GM12865 (cell line): Measurements from ENCODE around the gene ADTRP.

Experiments
- DNase-seq: peaks from one replicate; pipeline ENCODE4 v3.0.0; 2010; ENCODE audit warnings: low read depth
- H3K4me3 ChIP-seq: 2 replicates; pipeline ENCODE4 v1.5.1; 2011; ENCODE audit warnings: mild to moderate bottlenecking, low read depth, low read length, control low read depth
- TF ChIP-seq, protein P1 (sequence below): IDR thresholded peaks from 2 replicates; pipeline ENCODE4 v1.5.1; 2011; ENCODE audit warnings: low read length, control low read depth, low read depth, inconsistent platforms; ENCODE audit not compliant: insufficient read depth; ENCODE audit errors: missing control alignments

ADTRP gene

DNA sequence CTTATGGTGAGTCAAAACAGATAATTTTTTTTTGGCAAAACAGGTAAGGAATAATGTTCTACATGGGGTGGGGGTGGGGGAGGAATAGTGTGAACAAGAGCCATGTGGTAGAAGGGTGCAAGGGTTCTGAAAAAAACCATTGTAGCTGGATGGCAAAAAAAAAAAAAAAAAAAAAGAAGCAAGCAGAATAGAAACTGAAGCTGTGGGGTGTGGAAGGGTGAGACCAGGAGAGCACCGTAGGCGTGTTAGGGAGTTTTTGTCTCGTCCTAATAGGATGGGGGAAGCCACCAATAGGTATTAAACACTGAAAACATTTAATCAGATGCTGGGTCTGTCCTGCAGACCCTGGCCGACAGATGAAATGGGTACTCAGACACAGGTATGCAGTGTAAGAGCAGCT lies 110.1 kb downstream of the ADTRP start:
- peak; percentile 13 for DNase-seq
- TF ChIP-seq, protein P1, sequence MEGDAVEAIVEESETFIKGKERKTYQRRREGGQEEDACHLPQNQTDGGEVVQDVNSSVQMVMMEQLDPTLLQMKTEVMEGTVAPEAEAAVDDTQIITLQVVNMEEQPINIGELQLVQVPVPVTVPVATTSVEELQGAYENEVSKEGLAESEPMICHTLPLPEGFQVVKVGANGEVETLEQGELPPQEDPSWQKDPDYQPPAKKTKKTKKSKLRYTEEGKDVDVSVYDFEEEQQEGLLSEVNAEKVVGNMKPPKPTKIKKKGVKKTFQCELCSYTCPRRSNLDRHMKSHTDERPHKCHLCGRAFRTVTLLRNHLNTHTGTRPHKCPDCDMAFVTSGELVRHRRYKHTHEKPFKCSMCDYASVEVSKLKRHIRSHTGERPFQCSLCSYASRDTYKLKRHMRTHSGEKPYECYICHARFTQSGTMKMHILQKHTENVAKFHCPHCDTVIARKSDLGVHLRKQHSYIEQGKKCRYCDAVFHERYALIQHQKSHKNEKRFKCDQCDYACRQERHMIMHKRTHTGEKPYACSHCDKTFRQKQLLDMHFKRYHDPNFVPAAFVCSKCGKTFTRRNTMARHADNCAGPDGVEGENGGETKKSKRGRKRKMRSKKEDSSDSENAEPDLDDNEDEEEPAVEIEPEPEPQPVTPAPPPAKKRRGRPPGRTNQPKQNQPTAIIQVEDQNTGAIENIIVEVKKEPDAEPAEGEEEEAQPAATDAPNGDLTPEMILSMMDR: no peak
- no peak overlapping the region for H3K4me3 ChIP-seq

DNA sequence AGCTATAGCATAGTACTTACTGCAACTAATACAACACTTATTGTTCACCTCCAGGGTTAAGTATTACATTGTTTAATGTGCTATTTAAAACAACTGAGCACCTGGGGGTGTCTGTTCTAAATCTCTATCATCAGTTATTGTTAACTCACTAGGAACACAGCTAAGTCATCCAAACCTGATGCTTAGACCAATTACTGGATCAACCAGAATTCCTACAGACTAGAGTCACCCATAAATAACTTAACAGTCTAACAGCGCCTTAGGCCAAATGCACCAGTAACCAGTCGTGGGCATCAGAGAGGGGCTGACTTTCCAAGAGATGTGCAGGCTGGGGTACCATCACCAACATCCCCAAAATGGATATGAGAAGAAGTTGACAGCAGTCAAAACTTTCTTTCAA lies 110.7 kb downstream of the ADTRP start:
- TF ChIP-seq, protein P1: no peak
- no peak for DNase-seq
- no peak overlapping the region for H3K4me3 ChIP-seq

DNA sequence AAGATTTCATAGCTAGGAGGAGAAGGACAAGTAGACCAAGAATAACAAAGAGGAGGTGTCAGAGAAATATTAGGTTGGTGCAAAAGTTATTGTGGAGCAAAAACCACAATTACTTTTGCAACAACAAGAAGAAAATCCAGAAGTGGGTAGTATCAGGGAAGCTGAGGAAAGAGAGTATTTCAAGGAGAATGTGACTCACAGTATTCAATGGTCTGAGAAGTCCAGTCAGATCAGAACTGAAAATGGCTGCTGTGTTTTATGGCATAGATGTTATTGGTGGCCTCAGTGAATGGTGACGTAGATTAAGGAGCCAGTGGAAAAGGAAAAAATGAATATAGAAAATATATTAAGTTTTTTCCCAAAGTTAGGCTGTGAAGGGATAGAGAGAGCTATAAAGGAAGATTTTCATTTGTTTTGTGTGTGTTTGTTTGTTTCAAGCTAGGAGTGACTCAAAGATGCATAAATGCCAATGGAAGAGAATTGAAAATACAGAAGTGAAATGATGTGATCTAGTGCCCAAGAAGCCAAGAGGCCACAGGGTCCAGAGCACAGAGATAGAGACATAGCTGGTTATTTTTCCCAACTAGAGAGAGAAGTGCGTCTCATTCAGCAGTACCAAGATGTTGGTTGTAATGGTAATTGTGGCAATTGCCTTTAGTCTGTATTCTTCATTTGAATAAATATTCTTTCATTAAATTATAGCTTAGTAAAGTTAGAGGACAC lies 112.8 kb downstream of the ADTRP start:
- H3K4me3 ChIP-seq: no peak overlapping the region
- TF ChIP-seq, protein P1: no peak
- peak; percentile 26 for DNase-seq
